Measurements from ENCODE around the gene DHCR24.

The DHCR24 gene

GRCh38 chr1:54846716-54847284 lies 40.2 kb downstream of the DHCR24 start:
- in situ Hi-C loops (cut with HindIII; ENCODE audit: low sequenced_read_pairs): no loop called here

GRCh38 chr1:54846301-54846700 lies 40.7 kb downstream of the DHCR24 start:
- in situ Hi-C loops (cut with HindIII; ENCODE audit: low sequenced_read_pairs): no loop called here

- in situ Hi-C loops (cut with HindIII; ENCODE audit: low sequenced_read_pairs): no loop called here
Measured at GRCh38 chr1:54845772-54846171, 41.2 kb downstream of the DHCR24 start.

- in situ Hi-C loops (cut with HindIII; ENCODE audit: low sequenced_read_pairs): no loop called here
Measured at GRCh38 chr1:54844564-54844963, 42.4 kb downstream of the DHCR24 start.

- in situ Hi-C loops (cut with HindIII; ENCODE audit: low sequenced_read_pairs): no loop called here
Measured at GRCh38 chr1:54843449-54843848, 43.5 kb downstream of the DHCR24 start.

GRCh38 chr1:54842963-54843362 lies 44.0 kb downstream of the DHCR24 start:
- in situ Hi-C loops (cut with HindIII; ENCODE audit: low sequenced_read_pairs): no loop called here

- in situ Hi-C loops (cut with HindIII; ENCODE audit: low sequenced_read_pairs): no loop called here
Measured at GRCh38 chr1:54842206-54842915, 44.6 kb downstream of the DHCR24 start.

- in situ Hi-C loops (cut with HindIII; ENCODE audit: low sequenced_read_pairs): no loop called here
Measured at GRCh38 chr1:54839824-54840223, 47.2 kb downstream of the DHCR24 start.

- in situ Hi-C loops (cut with HindIII; ENCODE audit: low sequenced_read_pairs): no loop called here
Measured at GRCh38 chr1:54838565-54839180, 48.3 kb downstream of the DHCR24 start.

- in situ Hi-C loops (cut with HindIII; ENCODE audit: low sequenced_read_pairs): no loop called here
Measured at GRCh38 chr1:54837002-54837853, 49.8 kb downstream of the DHCR24 start.

- in situ Hi-C loops (cut with HindIII; ENCODE audit: low sequenced_read_pairs): no loop called here
Measured at GRCh38 chr1:54836594-54836993, 50.4 kb downstream of the DHCR24 start.

- in situ Hi-C loops (cut with HindIII; ENCODE audit: low sequenced_read_pairs): no loop called here
Measured at GRCh38 chr1:54835970-54836369, 51.0 kb downstream of the DHCR24 start.

GRCh38 chr1:54835131-54835898 lies 51.7 kb downstream of the DHCR24 start:
- in situ Hi-C loops (cut with HindIII; ENCODE audit: low sequenced_read_pairs): no loop called here

GRCh38 chr1:54834007-54834541 lies 52.9 kb downstream of the DHCR24 start:
- in situ Hi-C loops (cut with HindIII; ENCODE audit: low sequenced_read_pairs): no loop called here

- in situ Hi-C loops (cut with HindIII; ENCODE audit: low sequenced_read_pairs): no loop called here
Measured at GRCh38 chr1:54833121-54833520, 53.9 kb downstream of the DHCR24 start.

GRCh38 chr1:54826226-54826816 lies 60.7 kb downstream of the DHCR24 start:
- in situ Hi-C loops (cut with HindIII; ENCODE audit: low sequenced_read_pairs): no loop called here

- in situ Hi-C loops (cut with HindIII; ENCODE audit: low sequenced_read_pairs): no loop called here
Measured at GRCh38 chr1:54825696-54826095, 61.3 kb downstream of the DHCR24 start.

GRCh38 chr1:54823670-54824069 lies 63.3 kb downstream of the DHCR24 start:
- in situ Hi-C loops (cut with HindIII; ENCODE audit: low sequenced_read_pairs): no loop called here

- in situ Hi-C loops (cut with HindIII; ENCODE audit: low sequenced_read_pairs): no loop called here
Measured at GRCh38 chr1:54819733-54820132, 67.3 kb downstream of the DHCR24 start.

- in situ Hi-C loops (cut with HindIII; ENCODE audit: low sequenced_read_pairs): no loop called here
Measured at GRCh38 chr1:54819195-54819536, 67.8 kb downstream of the DHCR24 start.
